ENCODE measurements around the gene FBLN5.

FBLN5 gene

GRCh38 chr14:91829511-91829910, 118.0 kb downstream of the FBLN5 start:
- DNase-seq (ENCODE audit: low spot score), result no peak

- DNase-seq (ENCODE audit: low spot score), result no peak
Observed at GRCh38 chr14:91827746-91828145, 119.7 kb downstream of the FBLN5 start.
